Inflammatory macrophage treated with lipopolysaccharide for 1 hour (primary cell): Measurements from ENCODE around the gene GIGYF2.
"Not testable (repeated sequence)": the region's sequence is repeated elsewhere in the genome, so short reads cannot be mapped to it uniquely, and the experiment has no call there.

ENCODE experiments used
- DNase-seq, 2 donors: peaks; one replicate each; pipeline ENCODE4 v3.0.0-alpha.2; 2020 to 2022

Gene GIGYF2

DNA sequence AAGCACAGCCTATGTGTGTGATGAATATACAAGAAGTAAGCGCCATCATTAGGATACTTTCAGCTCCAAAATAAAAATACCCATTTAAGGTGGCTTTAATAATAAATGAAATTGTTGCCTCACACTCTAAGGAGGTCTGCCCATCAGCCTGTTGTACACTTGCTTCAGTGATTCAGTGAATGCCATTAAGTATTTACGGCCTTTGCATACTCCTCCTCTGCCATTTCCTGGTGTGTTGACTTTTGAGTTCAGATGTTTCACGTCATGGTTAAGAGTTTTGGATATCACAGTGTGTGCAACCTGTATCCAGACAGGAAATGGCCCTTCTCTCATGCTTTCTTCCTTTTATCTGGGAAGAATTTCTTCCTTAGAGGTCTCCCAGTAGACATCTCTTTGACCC, 134.4 kb downstream of the GIGYF2 start:
- no peak for DNase-seq

DNA sequence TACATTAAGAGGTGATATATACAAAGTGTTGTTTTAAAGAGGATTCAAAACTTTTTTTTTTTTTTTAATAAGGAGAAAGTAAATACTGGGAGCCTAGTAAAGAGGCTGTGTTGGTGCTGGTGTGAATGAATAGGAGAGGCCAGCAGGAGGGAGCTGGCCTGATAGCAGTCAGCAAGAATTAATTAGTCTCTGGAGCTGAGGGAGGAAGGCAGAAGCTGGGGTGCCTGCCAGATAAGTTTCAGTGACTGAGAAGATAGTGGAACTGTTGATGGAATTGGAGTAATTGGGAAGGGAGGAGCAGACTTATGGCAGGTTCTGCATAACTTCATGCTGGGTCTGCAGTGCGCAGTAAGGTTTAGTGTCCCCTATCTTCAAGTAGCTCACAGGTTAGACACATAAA, 136.7 kb downstream of the GIGYF2 start:
- DNase-seq, result no peak

DNA sequence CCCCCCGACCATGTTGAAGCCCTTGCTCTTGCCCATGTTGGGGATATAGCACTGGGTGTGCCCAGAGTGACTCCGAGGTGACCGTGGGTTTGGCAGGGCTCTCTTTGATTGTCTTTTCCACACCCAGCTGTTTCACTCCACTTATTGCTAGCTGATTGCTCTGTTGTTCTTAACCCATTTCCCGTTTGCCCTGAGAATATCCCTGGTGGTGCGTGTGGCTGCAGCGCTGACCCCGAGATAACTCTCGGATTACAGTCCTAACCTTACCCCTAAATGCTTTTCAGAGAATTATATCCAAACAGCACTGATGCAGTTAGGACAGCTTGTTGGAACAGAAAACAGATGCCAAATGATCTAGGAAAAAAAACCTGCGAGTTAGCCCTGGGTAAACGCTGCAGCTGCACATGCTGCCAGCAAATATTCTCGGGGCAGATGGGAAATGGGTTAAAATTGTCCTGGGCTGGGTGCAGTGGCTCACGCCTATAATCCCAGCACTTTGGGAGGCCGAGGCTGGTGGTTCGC, 138.6 kb downstream of the GIGYF2 start:
- no peak for DNase-seq

DNA sequence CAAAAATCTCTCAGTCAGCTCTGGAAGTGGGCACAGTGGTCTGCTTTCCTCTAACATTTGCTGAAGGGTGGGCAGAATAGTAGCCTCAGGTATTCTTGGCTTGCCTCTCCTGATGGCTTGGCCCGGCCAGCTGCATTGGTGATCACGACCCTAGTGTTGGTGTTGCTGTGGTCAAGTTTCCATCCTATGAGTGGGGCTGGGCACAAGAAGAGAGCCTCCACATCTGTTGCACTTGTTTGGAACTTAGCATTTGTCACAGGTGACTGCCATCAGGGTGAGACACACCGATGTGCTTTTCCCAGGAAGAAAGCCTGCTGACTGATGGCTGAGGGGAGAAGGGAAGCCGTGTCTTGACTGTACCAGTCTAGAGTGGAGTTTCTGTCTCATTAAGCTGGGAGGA, 139.8 kb downstream of the GIGYF2 start:
- DNase-seq, result no peak

DNA sequence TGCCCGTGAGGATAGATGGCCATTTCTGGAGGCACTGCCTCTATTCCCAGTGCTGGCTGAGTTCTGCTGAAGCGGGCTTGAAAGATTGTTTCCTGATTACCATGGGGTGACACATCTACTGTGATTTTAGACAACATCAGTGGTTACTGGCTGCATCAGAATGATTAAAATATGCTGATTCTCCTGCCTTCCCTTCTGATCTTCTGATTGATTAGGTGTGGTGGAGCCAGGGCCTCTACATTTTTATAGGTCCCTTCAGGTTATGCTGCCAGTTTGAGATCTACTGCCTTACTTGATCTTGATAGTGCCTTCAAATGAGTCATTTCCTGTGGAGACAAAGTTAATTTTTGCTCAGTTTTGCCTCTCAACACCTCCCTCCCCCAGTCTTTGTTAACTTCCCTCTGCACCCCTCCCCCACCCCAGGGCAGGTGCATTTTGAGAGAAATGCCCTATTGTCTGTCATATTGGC, 141.3 kb downstream of the GIGYF2 start:
- DNase-seq, result no peak

DNA sequence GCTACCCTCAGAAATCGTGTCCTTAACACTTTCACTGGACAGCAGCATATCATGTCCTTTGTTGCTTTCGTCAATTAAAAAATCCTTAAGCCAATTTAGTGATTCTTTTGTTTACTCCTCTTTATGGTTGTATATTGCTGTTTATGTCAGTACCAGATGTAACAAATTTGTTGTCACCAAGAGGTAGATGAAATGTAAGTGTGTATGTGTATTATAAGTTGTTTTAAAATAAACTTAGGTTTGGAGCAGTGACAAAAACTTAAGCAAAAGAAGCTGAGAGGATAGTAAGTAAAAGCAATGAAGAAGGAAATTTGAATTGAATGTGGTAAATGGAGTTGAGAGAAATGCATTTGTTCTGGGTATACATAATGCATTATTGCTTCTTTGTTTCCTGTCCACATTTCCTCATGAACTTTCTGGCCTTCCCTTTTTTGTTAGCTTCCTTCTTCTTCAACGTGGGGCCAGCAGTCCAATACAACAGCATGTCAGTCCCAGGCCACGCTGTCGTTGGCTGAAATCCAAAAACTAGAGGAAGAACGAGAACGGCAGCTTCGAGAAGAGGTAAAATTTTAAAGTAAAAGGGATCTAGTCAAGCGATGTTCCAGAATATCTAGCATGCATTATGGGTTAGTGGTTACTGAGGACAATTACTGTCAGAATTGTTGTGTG, 142.4 kb downstream of the GIGYF2 start:
- DNase-seq, result peak; percentile 71 to 85

DNA sequence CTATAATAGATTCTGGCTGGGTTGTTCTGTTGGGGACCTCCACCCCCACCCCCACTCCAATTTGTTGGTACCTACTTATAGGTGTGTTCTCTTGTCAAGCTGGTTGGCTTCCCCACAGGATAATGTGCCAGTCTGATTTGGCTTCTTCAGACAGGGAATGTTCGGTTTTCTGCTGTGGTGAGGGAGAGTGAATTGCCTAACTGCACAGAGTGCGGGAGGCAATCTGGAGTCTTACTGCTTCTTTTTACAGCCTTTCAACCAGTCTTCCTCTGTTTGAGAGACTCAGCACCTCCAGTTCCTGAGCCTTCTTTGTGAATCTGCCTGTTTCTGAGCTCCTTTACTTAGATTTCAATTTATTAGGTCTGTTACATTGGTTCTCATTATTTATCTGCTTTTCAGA, 145.6 kb downstream of the GIGYF2 start:
- peak; percentile 18 to 25 for DNase-seq

DNA sequence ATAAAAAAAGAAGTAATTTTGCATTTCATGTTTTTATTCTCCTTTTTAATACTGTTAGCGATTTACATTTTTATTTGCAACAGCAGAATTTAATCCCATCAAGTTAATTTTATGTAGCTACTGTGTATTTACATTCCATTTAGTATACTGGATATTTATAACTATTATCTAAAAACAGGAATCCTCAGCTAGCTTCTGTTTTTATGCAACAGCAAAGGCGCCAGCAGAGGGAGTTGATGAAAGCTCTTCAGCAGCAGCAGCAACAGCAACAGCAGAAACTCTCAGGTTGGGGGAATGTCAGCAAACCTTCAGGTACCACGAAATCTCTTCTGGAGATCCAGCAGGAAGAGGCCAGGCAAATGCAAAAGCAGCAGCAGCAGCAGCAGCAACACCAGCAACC, 146.7 kb downstream of the GIGYF2 start:
- DNase-seq, result no peak

DNA sequence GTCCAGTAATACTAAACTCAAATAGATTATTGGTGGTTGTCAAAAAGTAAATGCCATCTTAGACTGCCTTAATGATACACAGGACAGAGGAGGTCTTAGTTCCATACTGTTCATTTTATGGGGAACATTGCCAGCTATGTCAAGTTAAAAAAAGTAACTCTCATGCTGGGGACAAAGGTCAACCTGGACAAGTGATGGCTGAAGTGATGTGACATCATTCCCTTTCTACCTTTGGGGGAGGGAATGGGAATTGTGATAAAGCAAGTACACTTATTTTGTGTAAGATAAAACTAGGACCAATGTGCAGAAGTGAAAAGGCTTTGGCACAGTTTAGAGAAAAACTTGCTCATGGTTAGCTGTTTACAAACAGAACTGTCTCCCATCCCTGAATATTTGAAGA, 148.9 kb downstream of the GIGYF2 start:
- no peak for DNase-seq

DNA sequence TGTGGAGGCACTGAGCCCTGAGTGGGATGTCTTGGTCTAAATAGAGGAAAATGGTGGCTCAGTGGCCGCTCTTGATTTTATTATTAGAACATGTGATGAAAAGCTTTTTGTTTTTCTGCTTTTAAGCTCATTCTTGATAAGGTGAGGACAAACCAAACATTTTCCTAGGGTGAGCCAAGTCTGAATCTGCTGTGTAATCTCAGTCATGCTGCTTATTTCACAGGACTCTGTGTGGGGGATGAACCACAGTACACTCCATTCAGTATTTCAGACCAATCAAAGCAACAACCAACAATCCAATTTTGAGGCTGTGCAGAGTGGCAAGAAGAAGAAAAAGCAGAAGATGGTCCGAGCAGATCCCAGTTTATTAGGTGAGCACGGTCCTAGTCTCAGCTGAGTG, 152.9 kb downstream of the GIGYF2 start:
- no peak for DNase-seq

DNA sequence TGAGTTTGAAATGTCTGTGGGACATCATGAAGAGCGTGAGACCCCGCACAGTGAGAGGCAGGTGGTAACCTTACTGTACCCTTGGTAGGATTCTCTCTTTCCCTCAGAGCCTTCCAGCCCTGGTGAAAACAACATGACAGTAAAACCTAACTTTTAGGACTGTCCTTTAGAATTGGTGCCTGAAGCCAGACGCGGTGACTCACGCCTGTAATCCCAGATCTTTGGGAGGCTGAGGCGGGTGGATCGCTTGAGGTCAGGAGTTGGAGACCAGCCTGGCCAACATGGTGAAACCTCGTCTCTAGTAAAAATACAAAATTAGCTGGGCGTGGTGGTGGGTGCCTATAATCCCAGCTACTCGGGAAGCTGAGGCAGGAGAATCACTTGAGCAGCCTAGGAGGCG, 154.9 kb downstream of the GIGYF2 start:
- DNase-seq, result not testable (repeated sequence)

DNA sequence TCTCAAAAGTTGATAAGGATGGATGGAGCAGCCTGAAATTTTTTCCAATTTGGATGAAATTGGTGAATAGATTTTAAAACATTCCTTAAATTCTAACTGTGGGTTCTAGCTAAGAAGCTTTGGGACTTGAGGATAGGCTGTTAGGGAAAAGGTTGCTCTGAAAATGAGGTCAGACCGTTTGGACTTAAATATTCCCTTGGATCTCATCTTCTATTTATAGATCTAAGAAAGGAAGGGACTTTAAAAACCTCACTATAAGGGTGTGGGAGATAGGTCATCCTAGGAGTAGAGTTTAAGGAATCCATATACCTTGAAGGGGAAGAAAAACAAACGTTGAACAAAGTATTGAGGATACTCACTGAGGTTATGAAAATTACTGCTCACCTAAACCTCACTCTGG, 155.5 kb downstream of the GIGYF2 start:
- no peak for DNase-seq

DNA sequence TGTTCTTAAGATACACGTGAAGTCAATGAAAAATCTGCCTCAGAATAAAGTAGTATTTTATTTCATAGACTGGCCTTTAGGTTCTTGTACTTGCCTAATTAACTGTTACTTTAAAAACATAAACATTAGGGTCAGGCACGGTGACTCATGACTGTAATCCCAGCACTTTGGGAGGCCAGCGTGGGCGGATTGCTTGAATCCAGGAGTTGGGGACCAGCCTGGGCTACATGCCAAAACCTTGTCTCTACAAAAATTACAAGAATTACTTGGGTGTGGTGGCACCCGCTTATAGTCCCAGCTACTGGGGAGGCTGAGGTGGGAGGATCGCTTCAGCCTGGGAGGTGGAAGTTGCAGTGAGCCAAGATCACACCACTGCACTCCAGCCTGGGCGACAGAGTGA, 157.0 kb downstream of the GIGYF2 start:
- DNase-seq, result peak; percentile 51 to 61

DNA sequence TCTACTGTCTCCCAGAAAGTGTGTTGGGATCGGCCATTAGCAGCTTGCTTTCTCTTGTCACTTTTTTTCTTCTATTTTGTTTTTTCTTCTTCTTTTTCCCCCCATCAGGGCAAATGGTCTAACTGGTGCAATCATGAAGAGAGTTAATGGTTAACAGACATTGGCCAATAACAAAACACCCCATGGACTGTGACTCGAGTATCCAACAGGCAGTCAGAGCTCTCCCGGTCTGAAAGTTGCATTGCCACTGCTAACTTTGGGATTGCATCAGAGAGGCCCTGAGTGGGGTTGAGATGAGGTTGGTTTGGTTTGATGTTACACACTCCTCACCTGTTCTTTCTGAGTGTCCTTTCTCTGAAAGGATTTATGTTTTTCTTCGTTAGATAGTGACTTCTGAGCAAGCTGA, 160.0 kb downstream of the GIGYF2 start:
- DNase-seq, result no peak

DNA sequence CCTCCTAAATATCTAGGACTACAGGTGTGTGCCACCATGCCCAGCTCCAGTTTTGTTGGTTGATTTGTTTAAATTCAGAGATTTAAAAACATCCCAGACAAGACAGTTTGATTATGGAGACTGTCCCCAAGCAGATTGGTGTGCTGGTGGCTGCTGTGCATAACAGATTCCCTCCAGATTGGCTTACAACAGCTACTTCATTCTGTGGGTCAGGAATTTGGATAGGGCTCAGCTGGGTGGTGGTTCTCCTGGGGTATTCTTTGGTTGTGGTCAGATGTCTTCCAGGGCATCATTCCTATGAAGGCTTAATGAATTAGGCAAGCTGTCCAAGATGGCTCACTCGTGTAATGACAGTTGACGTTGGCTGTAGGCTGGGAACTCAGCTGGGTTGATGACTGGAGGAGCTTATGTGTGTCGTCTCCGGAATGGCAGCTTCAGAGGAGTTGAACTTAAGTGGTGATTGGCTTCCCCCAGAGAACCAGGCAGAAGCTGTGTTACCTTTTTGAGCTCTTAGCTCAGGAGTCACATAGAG, 162.3 kb downstream of the GIGYF2 start:
- no peak for DNase-seq

DNA sequence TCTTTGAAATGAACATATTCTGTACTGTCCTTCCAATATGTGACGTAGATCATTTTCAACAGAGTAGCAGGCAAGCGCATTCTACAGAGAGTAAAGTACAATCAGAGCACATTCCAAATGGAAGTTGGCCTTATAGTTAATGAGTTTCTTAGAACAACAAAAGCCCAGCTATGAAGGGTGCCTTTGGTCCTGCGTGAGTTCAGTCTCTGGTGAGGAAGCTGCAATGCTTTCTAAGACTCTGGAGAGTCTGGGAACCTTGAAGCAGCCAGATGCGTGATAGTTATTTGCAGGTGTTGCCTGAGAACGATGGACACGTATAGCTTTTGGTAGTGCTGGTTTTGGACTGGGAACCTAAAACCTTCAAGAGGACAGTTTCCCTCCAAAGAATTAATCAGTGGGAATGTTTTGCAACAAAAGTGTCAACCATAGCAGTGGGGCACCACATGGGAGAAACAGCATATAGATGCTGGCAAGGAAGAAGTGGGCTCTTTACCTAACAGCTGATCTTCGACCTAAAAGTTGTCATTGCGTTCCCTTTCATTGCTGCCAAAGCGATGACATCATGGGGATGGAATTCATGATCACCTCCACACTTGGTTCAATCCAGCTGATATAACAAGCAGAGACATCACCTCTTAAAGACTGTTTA, 163.6 kb downstream of the GIGYF2 start:
- DNase-seq, result no peak

DNA sequence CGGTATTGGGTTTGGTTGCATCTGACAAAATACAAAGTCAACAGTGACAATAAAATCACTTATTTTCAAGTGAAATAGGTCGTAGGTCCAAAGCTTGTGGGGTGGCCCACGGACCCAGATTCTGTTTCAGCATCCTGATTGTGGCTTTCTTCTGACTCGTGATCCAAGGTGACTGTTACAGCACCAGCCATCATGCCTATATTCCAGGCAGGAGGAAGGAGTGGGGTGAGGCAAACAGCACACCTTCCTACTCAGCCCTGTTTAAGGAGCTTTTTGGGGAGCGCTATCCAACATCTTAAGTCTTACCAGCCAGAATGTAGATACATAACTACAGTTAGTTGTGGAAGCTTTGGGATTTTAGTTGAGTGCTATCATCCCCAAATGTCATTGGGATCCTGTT, 164.2 kb downstream of the GIGYF2 start:
- no peak for DNase-seq

DNA sequence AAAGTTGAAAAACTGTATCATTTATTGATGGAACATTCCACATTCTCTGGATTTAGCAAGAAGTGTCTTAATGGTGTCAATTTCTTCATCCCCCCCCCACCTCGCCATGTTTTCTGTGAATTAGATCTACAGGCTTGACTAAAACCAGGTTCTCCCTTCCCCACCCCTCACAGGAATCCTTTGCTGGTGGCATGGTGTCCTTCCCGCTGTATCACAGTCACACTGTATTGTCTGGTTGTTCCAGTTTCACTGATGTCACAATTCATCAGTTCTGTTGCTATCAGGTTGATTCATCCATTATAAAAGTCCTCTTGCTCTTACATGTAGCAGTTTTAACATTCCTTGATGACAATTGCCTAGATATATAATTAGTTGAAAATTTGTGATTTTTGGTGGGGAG, 166.9 kb downstream of the GIGYF2 start:
- no peak for DNase-seq

DNA sequence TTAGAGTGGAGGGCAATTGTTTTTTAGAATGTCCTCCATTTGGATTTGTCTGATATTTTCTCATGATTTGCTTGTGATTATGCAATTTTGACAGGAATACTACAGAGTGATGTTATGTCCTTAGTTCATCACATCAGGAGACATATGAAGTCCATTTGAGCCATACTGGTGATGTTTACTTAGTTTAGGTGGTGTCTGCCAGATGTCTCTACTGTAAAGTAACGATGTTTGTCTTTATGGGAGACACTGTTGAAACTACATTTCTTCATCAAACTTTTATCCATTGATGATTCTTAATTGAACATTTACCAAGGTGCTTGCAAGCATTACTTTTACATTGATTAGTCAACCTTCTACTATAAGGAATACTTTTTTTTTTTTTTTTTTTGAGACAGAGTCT, 168.0 kb downstream of the GIGYF2 start:
- no peak for DNase-seq

DNA sequence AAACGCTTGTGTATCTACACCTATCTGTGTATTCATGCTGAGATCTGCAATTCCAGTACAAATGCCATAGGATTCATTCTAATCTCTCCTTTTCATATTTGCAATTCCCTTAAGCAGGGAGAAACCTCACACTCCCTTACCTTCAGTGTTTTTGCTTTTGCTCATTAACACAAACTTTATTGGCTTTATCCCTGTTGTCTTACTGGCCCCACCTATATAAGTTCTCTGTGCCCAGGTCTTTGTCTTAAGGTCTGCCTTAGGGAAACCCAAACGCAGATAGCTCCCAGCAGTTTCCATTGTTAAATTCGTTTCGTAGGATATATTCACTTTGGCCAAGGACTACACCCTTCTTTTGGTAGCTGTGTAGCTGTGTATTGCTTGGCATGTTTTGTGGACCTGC, 169.0 kb downstream of the GIGYF2 start:
- no peak for DNase-seq

DNA sequence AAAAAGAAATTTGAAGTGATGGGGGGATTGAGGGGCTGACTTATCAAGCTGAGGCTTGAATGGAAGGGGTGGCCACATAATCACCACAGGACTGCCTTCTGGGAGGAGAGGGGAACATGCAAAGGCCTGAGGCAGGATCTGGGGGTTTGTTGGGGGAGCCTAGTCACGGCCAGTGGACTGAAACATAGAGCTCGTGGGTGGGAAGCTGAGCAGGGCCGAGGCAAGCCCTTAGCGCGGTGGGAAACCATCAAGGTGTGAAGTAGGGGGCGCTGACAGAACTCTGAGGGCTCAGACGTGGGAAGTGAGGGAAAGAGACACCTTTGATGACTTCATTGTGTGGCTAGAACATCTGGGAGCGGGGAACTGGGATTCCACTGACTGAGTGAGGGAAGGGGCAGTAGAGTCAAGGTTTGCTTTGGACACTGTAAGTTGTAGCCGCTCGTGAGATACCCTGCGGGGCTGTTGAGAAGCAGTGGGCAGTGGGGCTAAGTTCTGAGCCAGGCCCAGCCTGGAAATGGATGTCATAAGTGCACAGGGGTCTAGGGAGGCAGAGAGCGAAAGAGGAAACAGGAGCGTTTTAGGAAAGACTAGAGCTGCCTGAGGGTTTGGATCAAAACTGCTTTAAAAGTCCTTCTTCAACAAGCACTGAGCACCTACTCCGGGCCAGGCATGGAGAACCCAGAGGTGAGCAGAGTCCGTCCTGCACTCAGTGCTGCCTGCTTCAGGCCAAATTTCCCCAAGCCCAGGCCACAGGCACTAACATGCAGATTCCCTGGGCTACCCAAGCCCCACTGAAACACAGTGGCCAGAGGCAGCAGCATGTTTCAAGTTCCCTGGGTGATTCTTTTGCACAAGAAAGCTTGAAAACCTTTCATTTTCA, 172.2 kb downstream of the GIGYF2 start:
- DNase-seq, result no peak

DNA sequence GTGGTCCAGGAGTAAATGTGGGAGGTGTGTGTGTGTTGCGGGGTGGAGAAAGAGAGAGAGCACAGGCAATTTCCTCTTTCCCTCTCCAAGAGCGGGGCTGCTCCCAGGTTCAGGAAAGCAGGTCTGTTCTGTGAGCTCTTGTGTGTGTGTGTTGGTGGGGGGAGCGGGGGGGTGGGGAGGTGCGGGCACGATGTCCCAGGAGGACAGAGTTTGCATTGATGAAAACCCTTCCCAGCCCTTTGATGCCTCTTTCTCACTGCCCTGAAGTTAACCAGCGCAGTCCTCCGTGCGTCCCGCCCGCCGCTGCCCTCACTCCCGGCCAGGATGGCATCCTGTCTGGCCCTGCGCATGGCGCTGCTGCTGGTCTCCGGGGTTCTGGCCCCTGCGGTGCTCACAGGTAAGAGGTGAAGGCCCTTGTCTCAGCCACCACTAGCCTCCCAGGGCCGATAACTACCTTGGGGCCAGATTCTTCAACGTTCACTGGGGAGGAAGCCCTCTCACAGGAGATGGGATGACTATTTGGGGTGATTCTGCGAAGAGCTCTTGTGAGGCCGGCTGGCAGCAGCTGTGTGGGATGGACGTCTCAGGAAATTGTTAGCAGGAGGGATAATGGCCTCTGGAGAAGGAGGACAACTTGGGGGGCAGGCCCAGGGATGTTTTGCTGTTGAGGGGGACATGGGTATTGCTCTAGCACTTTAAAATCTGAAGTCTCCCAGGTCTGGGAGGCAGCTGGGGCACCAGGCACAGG, 173.1 kb downstream of the GIGYF2 start, which contains the start of gene SNORC:
TSS of gene SNORC (plus strand) at position 247 of the 748 bp plus-strand sequence. CDS start at position 325, 78 bp downstream.
- no peak for DNase-seq
